Stimulated activated CD8-positive, alpha-beta memory T cell treated with anti-CD3 and anti-CD28 coated beads, Interleukin-2, amount 100 ng/mL, for 1 hour (primary cell): Measurements from ENCODE around the gene WWC1.
"Not testable (repeated sequence)": the region's sequence is repeated elsewhere in the genome, so short reads cannot be mapped to it uniquely, and the experiment has no call there.

Experiments
- DNase-seq, 2 donors: peaks; one replicate each; pipeline ENCODE4 v3.0.0-alpha.2; 2020; ENCODE audit warnings: low read depth in 2 of 2

WWC1 gene

DNA sequence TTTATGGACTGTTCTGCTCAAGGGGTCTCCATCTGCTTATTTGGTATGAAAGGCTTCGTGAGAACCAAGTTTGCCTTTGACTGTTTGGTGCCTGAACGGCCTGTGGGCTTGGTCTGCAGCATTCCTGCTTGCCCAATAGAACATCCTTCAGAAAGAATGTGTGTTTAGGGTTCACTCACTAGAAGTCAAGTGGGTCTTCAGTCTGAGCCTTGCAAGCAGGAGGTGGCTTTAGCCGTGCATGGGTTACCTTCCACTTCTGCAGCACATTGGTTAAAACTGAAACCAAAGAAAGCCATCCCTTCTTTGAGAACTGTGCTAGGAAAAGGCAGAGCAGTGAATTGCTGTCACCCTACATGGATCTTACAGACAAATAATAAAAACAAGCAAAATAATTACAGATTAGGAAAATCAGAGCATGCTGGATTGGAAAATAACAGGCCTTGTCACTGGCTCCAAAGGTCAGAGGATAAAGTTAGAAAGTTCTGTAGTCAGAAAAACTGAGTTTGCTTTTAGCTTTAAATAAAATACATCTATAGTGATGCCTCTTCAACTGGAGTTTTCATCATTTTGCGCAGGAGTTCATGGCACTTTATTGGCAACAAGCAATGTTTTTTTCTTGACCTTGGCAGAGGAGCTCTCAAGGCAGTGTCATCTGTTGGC is 16.6 kb downstream of the WWC1 start:
- DNase-seq = no peak

- DNase-seq = no peak
Measured at GRCh38 chr5:168308976-168309598, 17.6 kb downstream of the WWC1 start.

DNA sequence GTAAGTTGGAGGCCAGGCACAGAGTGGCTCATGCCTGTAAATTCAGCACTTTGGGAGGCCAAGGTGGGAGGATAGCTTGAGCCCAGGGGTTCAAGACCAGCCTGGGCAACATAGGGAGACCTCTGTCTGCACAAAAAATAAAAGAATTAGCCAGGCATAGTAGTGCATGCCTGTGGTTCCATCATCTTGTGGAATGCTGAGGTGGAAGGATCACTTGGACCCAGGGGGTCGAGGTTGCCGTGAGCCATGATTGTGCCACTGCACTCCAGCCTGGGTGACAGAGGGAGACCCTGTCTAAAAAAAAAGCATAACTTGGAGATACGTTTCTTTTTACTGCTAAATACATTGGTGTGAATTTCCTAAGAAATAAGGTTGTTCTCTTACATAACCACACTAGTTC is 19.1 kb downstream of the WWC1 start:
- DNase-seq = not testable (repeated sequence)

DNA sequence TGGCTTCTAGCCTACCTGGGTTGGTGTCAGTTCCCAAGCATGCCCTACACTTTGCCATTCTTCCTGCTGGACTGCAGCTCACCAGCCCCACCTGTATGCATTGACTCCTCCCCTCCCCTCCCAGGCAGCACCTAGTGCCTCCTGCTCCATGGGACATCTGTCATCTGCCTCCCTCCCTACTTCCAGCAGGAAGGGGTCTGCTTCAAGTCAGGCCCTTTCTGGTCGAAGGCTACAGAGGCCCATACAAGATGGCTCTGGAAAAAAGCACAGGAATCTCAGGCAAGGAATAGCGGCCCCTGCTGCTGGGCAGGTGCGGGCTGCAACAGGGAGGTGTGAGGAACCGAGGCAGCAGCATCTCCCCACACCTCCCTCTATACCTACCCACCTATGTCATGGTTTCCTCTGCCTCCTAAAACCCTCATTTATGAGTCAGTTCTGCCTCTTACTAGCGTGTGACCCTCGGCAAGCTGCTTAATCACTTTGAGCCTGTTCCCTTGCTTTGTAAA is 19.7 kb downstream of the WWC1 start:
- DNase-seq = no peak

GRCh38 chr5:168312606-168313295 is 21.3 kb downstream of the WWC1 start:
- DNase-seq = no peak

DNA sequence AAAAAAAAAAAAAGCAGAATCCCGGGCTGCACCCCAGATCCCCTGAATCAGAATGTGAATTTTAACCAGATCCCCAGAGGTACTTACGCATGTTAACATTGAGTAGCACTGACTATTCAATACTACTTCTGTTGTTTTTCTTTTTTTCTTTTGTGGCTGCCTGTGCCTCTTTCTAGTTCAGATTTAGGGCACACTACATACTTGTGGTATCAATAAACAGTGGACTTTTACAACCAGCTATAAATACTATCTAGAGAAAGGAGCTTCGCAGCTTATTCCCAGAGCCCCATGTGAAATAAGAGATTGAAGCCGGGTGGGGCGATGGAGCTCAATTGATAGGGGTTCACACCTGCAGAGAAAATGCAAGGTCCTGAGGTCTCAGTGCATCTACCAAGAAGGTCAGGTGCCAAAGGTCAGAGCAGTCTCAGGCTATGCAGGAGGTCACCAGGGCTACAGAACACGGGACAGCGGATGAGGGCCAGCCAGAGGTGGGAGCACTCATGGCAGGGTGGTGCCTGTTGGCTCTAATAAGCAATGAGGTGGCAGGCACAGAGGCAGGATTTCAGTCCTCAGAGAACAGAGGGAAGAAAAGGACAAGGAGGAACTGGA is 22.3 kb downstream of the WWC1 start:
- DNase-seq = no peak

GRCh38 chr5:168314735-168315411 is 23.4 kb downstream of the WWC1 start:
- no peak for DNase-seq

GRCh38 chr5:168315416-168316138 is 24.1 kb downstream of the WWC1 start:
- DNase-seq = no peak

DNA sequence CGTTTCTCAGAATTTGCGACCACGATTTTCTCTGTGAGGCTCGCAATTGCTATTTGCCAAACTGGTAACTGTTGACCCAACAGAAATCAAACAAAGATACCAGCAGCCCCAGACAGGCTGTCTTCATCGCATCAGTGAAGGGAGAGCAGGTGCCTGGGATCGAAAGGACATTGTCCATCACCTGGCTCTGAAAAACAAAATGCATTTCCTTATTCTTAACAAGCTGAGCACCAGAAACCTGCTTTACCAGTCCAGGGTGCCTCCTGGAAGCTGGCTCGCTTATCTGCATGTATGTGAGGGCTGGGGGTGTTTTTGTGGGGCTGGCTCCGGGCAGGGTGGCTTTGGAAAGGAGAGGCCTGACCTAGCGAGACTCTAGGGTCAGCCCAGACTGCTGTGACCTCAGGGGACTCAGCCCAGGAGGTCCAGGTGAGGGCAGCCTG is 24.7 kb downstream of the WWC1 start:
- DNase-seq = no peak

DNA sequence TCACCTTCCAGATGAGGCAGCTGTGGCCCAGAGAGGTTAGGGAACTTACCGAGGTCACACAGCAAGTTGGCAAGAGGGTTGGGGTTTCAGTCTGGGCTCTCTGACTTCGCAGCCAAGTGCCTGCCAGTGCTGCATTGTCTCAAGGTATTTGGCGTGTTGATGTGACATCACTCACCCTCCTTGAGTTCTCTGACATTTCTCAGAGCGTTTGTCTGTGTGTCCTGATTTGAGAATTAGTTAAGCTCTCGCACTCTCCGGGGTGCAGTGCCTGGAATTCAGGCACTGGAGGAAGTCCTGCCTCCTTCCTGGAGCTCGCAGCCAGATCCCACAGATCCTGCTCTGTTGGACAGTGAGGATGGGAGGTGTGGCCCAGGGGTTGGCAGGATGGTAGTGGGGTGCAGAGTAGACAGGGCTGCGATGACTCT is 25.7 kb downstream of the WWC1 start:
- DNase-seq = no peak

- no peak for DNase-seq
Measured at GRCh38 chr5:168317521-168318147, 26.2 kb downstream of the WWC1 start.

DNA sequence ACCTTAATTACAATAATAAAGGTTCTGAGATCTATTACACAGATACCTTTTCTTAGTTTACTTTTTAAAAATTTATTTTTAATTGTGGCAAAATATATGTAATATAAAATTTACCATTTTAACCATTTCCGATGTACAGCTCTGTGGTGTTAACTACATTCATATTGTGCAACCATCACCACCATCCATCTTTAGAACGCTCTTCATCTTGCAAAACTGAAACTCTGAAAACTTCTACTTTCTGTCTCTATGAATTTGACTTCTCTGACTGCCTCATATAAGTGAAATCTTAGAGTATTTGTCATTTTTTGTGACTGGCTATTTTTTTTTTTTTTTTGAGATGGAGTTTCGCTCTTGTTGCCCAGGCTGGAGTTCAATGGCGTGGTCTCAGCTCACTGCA is 26.8 kb downstream of the WWC1 start:
- no peak for DNase-seq

DNA sequence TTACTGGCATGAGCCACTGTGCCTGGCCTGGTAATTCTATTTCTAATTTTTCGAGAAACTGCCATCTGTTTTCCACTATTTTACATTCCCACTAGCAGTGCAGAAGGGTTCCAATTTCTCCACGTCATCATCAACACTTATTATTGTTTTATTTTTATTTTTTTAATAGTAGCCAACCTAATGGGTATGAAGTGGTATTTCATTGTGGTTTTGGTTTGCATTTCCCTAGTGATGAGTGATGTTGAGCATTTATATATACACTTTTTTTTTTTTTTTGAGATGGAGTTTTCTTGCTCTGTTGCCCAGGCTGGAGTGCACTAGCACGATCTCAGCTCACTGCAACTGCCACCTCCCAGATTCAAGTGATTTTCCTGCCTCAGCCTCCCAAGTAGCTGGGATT is 28.3 kb downstream of the WWC1 start:
- DNase-seq = no peak

DNA sequence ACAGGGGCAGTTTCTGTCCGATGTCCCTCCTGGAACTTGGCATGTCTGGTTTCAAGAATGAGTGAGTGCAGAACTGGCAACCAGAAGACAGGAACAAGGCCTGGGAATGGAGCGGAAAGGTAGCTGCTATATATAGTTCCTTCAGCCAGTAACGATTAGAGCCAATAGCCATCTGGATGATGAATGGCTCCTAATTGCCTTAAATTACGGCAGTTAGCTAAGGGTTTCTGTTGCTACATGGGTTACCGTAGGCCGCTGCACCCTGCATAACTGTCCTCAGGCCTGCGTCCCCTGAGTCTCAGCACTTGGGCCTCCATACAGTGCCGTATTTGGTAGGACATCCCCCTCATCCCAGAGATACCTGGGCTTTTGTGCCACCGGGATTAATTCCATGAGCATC is 29.4 kb downstream of the WWC1 start:
- no peak for DNase-seq

DNA sequence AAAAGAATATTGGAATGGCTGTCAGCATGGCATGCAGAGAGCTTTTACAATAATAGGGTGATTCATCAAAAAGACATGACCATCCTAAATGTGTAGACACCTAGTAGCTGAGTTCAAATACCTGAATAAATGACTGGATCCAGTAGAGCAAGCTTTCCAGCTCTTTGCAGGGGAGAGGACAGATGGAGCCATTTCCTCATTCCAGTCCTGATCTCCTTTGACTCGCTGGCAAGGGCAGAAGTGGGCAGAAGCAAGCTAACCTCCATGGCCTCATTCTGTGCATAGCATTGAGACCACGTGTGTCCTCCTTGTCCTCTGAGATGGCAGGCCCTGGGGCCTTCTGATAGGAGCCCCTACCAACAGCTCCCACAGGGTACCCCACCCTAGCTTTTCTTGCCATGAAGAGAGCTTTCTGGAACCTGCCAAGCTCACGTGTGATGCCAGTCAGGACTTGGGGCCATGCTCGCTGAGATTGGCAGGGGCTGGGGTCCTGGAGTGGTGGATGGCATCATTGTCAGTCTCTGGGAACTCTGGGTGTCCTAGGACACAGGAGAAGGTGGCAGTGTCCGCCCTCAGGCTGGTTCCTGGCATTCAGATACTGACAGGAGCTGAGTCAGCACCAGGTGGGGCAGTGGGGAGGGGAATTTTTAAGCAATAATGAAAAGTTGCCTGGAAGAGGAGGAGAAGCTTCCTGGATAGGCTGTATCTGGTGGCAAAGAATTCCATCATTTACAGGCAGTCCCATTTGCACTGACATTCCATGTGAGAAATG is 33.6 kb downstream of the WWC1 start:
- no peak for DNase-seq

DNA sequence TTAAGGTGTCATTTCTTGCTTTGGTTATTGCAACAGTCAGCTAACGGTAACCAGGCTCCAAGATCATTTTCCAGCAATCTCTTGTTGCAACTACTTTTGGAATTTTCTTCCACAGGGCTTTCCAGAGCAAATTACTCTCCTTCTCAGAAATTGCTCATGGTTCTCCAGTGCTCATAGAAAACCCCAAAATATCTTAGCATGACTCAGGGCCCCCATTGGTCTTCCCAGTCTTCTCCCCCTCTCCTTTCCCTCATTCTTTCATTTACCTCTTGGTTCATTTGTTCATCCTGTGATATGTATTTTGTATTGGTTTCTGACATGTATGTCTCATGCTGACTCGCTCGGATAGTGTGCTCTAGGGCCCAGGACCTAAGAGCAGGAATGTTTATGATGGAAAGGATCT is 35.6 kb downstream of the WWC1 start:
- no peak for DNase-seq

- no peak for DNase-seq
Measured at GRCh38 chr5:168327451-168327850, 36.0 kb downstream of the WWC1 start.

DNA sequence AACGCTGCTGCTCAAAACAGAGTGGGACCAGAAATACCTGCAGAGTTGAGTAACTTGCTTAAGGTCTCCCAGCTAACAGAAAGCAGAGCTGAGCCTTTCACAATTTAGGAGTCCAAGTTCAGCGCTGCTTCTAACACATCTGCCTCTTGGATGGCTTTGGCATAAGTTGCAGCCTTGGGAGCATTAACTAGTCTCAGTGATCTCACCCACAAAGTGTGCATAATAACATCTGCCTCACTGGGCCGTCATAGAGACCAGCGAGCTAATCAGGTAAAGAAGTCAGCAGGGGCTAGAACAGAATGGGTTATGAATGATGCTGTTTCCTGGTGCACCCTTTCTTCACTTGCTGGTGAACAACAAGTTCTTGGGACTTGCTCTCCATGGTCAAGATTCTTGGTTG is 36.5 kb downstream of the WWC1 start:
- no peak for DNase-seq

DNA sequence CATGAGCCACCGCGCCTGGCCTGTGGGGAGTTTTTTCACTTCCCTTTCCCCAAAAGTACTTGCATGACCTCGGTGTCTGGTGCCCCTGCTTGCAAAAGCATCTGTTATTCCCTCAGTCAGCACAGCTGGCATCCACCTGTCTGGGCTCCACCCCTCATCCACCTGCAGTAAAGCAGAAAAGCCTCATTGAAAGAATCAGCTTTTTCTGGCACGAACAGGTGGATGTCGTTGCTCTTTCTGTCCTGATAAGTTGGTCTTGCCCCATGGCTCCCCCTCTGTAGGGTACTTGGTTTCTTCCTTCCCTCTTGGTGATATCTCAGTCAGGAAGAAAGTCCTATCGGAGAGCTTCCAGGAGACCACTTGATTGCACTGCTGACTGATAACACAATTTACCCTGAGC is 37.4 kb downstream of the WWC1 start:
- DNase-seq = no peak

DNA sequence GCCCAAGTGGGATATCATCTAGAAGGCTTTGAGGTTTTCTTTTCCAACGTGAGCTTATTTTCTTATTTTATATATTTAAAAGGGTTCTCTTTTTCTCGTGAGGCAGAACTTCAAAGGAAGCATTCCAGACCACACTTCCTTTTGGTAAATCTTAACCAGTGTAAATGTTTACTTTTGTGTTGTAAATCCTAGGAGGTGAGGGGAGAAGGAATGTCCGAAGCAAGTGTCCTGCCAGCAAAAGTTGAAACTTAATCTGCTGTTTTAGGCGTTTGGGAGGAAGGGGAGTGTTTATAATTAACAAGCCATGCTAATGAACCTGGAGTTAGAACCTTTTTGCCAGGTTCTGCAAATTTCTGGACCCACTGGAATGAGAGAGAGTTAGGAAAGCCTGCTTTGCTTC is 37.9 kb downstream of the WWC1 start:
- no peak for DNase-seq
